K562 (cell line): Measurements from ENCODE around the gene OR7D2. TPM values are rescaled to one million over a fixed set of nuclear protein-coding genes. Genes with fewer than 3 reads are reported as not detected.

Experiments used
- ATF7 ChIP-seq: fragments of 450-650 bp; IDR thresholded peaks from 2 replicates; pipeline ENCODE4 v1.7.1; 2014; ENCODE audit warnings: mild to moderate bottlenecking, moderate library complexity
- DPF2 ChIP-seq: fragments of 450-650 bp; IDR thresholded peaks from 2 replicates; pipeline ENCODE4 v1.6.1; 2016
- JUND ChIP-seq, 2 experiments: IDR thresholded peaks; 2 replicates in 1 of 2; 3 replicates in 1 of 2; pipeline ENCODE4 v1.6.1; 2011; ENCODE audit warnings: borderline replicate concordance in 2 of 2, low read depth in 2 of 2, low read length in 2 of 2, improper control_type of control experiment in 1 of 2, missing biosample characterization in 1 of 2, missing genetic modification characterization in 1 of 2, missing genetic modification reagents in 1 of 2
- KHSRP ChIP-seq: fragments of 450-650 bp; IDR thresholded peaks from 2 replicates; pipeline ENCODE4 v1.6.1; 2017
- RAD51 ChIP-seq: fragments of 450-650 bp; IDR thresholded peaks from 2 replicates; pipeline ENCODE4 v1.7.1; 2016; ENCODE audit warnings: low read depth, mild to moderate bottlenecking, borderline replicate concordance
- ZBTB7A ChIP-seq: IDR thresholded peaks from 2 replicates; pipeline ENCODE4 v1.6.1; 2011; ENCODE audit warnings: low read depth, mild to moderate bottlenecking, low read length, moderate library complexity, borderline replicate concordance; ENCODE audit not compliant: control insufficient read depth
- ZNF766 ChIP-seq: fragments of 200-800 bp; sonication (Bioruptor generic); conservative IDR thresholded peaks from 2 replicates; pipeline ENCODE4 v1.6.1; 2016; ENCODE audit warnings: missing genetic modification characterization, missing compliant biosample characterization
- polyA plus RNA-seq, 8 experiments: library from polyadenylated mRNA; depleted of rRNA in 4 of 8; stranded (reverse) in 5 of 8; unstranded in 3 of 8; fragments of >200 nt; fragmentation: Nextera tagmentation in 2 of 8; fragmentation: Illumina TruSeq in 1 of 8; extraction: Ambion mirVana in 2 of 8; extraction: Trizol in 1 of 8; gene quantifications; 2 replicates each; pipeline versions ENCODE4 v1.2.1 to v1.2.3, GENCODE V29; 2011 to 2014; ENCODE audit warnings: inconsistent platforms in 1 of 8, missing spikeins in 1 of 8
- total RNA-seq, 7 experiments: library from RNA; depleted of rRNA in 6 of 7; stranded (reverse); fragments of >200 nt in 6 of 7; fragmentation: Illumina TruSeq in 2 of 7; extraction: Trizol in 2 of 7; gene quantifications; 2 replicates each; pipeline versions ENCODE4 v1.2.1 to v1.2.3, GENCODE V29; 2011 to 2021; ENCODE audit warnings: low replicate concordance in 1 of 7
- TF ChIP-seq, protein P1 (sequence below), 2 experiments: fragments of 450-650 bp in 1 of 2; sonication (generic) in 1 of 2; formaldehyde crosslinking in 1 of 2; IDR thresholded peaks in 1 of 2; conservative IDR thresholded peaks in 1 of 2; 2 replicates each; pipeline versions ENCODE4 v1.6.1 to v1.8.1; 2016 to 2023; ENCODE audit warnings: mild to moderate bottlenecking in 2 of 2, moderate library complexity in 2 of 2, inconsistent platforms in 1 of 2, missing genetic modification reagents in 1 of 2
- TF ChIP-seq, protein P2 (sequence below): fragments of 450-650 bp; IDR thresholded peaks from 2 replicates; pipeline ENCODE4 v1.6.1; 2016; ENCODE audit warnings: mild to moderate bottlenecking
- TF ChIP-seq, protein P3 (sequence below), 2 experiments: fragments of 450-650 bp; conservative IDR thresholded peaks; 2 replicates each; pipeline ENCODE4 v1.6.1; 2017; ENCODE audit warnings: mild to moderate bottlenecking in 2 of 2, moderate library complexity in 2 of 2
- TF ChIP-seq, protein P4 (sequence below): fragments of 200-800 bp; sonication (Bioruptor generic); IDR thresholded peaks from 2 replicates; pipeline ENCODE4 v1.6.1; 2017; ENCODE audit warnings: missing genetic modification characterization, missing compliant biosample characterization
- TF ChIP-seq, protein P5 (sequence below), 2 experiments: IDR thresholded peaks; 2 replicates each; pipeline ENCODE4 v1.6.1; 2012; ENCODE audit warnings: improper control_type of control experiment in 2 of 2, low read depth in 2 of 2, low read length in 2 of 2, borderline replicate concordance in 1 of 2

OR7D2 gene
- total and polyA plus RNA-seq, 9 of the 15 experiments (the other 6 are each of a cell fraction or from before 2014, with no cell fraction given): 0.05 to 0.75 (median 0.45) TPM

DNA sequence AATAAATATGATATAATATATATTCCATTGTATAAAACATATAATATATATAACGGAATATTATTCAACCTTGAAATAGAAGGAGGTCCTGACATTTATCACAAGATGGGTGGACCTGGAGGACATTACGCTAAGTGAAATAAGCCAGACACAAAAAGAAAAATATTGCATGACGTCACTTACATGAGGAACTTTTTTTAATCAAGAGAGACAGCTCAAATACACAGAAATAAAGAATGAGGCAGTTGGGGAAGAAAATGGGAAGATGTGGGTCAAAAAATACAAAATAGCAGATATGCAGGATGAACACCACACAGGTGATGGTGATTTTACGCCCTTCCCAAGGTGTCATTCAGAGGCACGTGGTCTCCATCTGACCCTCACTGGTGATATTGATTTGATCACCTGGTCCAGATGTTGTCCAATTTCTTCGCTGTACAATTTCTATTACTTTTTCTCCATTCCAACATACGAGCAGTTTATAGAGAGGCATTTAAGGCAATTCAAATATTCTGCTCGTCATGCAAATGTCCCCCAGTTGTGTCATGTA lies 39.1 kb upstream of the OR7D2 start (continued):
- TF ChIP-seq, protein P1, sequence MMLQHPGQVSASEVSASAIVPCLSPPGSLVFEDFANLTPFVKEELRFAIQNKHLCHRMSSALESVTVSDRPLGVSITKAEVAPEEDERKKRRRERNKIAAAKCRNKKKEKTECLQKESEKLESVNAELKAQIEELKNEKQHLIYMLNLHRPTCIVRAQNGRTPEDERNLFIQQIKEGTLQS (IDR thresholded peaks at IDR 0.05): peak; percentile 80
- TF ChIP-seq, protein P1 (CRISPR knock-in tag; conservative IDR thresholded peaks at IDR 0.05): no peak
- peak; percentile 39; the same call in 1 of the 2 replicates for TF ChIP-seq ATF7
- TF ChIP-seq, protein P2, sequence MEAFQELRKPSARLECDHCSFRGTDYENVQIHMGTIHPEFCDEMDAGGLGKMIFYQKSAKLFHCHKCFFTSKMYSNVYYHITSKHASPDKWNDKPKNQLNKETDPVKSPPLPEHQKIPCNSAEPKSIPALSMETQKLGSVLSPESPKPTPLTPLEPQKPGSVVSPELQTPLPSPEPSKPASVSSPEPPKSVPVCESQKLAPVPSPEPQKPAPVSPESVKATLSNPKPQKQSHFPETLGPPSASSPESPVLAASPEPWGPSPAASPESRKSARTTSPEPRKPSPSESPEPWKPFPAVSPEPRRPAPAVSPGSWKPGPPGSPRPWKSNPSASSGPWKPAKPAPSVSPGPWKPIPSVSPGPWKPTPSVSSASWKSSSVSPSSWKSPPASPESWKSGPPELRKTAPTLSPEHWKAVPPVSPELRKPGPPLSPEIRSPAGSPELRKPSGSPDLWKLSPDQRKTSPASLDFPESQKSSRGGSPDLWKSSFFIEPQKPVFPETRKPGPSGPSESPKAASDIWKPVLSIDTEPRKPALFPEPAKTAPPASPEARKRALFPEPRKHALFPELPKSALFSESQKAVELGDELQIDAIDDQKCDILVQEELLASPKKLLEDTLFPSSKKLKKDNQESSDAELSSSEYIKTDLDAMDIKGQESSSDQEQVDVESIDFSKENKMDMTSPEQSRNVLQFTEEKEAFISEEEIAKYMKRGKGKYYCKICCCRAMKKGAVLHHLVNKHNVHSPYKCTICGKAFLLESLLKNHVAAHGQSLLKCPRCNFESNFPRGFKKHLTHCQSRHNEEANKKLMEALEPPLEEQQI: 0 out of 2 replicates have a peak, but pooled peaks have one; percentile 2
- no peak for TF ChIP-seq ZBTB7A
- TF ChIP-seq ZNF766 (CRISPR knock-in tag): 0 out of 2 replicates have a peak, but pooled peaks have one; percentile 2
- 0 out of 2 replicates have a peak, but pooled peaks have one; percentile 31 for TF ChIP-seq KHSRP
- TF ChIP-seq, protein P3, sequence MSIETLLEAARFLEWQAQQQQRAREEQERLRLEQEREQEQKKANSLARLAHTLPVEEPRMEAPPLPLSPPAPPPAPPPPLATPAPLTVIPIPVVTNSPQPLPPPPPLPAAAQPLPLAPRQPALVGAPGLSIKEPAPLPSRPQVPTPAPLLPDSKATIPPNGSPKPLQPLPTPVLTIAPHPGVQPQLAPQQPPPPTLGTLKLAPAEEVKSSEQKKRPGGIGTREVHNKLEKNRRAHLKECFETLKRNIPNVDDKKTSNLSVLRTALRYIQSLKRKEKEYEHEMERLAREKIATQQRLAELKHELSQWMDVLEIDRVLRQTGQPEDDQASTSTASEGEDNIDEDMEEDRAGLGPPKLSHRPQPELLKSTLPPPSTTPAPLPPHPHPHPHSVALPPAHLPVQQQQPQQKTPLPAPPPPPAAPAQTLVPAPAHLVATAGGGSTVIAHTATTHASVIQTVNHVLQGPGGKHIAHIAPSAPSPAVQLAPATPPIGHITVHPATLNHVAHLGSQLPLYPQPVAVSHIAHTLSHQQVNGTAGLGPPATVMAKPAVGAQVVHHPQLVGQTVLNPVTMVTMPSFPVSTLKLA (conservative IDR thresholded peaks at IDR 0.05): 0 out of 4 replicates have a peak, but pooled peaks of 1 of the 2 experiments have one; percentile 29
- TF ChIP-seq, protein P4, sequence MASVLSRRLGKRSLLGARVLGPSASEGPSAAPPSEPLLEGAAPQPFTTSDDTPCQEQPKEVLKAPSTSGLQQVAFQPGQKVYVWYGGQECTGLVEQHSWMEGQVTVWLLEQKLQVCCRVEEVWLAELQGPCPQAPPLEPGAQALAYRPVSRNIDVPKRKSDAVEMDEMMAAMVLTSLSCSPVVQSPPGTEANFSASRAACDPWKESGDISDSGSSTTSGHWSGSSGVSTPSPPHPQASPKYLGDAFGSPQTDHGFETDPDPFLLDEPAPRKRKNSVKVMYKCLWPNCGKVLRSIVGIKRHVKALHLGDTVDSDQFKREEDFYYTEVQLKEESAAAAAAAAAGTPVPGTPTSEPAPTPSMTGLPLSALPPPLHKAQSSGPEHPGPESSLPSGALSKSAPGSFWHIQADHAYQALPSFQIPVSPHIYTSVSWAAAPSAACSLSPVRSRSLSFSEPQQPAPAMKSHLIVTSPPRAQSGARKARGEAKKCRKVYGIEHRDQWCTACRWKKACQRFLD (CRISPR knock-in tag): 0 out of 2 replicates have a peak, but pooled peaks have one; percentile 15
- no peak for TF ChIP-seq JUND (IDR thresholded peaks at IDR 0.05; ENCODE audit: borderline replicate concordance, low read depth, low read length)
- TF ChIP-seq JUND (tag; IDR thresholded peaks at IDR 0.05; ENCODE audit: borderline replicate concordance, low read depth, low read length): peak; percentile 56; the same call in 2 of the 3 replicates
- 0 out of 2 replicates have a peak, but pooled peaks have one; percentile 17 for TF ChIP-seq RAD51
- TF ChIP-seq, protein P5, sequence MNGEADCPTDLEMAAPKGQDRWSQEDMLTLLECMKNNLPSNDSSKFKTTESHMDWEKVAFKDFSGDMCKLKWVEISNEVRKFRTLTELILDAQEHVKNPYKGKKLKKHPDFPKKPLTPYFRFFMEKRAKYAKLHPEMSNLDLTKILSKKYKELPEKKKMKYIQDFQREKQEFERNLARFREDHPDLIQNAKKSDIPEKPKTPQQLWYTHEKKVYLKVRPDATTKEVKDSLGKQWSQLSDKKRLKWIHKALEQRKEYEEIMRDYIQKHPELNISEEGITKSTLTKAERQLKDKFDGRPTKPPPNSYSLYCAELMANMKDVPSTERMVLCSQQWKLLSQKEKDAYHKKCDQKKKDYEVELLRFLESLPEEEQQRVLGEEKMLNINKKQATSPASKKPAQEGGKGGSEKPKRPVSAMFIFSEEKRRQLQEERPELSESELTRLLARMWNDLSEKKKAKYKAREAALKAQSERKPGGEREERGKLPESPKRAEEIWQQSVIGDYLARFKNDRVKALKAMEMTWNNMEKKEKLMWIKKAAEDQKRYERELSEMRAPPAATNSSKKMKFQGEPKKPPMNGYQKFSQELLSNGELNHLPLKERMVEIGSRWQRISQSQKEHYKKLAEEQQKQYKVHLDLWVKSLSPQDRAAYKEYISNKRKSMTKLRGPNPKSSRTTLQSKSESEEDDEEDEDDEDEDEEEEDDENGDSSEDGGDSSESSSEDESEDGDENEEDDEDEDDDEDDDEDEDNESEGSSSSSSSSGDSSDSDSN (IDR thresholded peaks at IDR 0.05; ENCODE audit: borderline replicate concordance in 1 of 2, low read depth in 2 of 2, low read length in 2 of 2): no peak
- TF ChIP-seq DPF2: 0 out of 2 replicates have a peak, but pooled peaks have one; percentile 5
